ENCODE results near the gene B4GALT5.

B4GALT5 gene

DNA sequence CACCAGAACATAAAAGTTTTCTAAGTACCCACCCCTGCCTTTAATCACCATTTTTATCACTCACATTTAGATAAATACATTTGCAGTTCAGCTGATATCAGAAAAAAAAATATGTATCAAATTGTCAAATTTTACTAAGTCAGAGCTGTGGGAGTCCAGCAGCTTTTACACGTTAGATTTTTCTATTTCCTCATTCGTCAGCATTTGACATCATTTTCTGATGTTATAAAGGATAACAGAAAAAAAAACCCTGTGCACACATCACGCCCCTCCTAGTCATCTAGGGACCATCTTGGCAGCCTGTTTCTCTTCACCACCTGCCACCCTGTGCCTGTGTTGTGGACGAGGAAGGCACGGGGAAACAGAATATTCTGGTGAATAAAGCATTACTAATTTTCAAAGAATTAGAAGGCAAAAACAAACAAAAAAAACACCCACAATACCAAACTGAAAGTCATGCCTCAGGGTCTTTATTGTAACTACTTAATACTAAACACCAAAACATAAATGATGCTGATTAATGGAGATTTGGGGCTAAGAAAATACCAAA is 12.4 kb downstream of the B4GALT5 start:
- no peak for DNase-seq

DNA sequence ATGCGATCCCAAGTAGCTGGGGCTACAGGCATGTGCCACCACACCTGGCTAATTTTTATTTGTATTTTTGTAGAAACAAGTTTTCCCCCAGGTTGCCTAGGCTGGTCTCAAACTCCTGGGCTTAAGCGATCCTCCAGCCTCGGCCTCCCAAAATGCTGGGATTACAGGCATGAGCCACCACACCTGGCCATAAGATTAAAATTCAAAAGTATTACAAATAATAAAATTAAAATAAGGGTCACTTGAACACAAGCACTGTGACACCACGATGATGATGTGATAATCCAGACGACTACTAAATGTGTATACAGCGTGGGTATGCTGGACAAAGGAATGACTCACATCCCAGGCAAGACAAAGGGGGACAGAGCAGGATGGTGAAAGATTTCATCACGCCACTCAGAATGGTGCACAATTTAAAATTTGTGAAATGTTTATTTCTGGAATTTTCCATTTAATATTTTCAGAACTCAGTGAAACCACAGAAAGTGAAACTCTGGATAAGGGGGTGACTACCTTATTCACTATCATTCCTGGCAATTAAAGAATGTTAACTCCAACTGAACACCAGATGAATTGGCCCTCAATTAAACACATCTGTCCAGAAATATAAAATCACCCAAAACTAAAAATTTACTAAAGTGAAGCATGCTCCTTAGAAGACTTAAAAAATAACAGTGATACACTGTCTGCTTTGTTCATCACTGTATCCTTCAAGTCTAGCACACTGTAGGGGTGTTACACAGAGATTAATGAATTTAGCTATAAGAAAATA is 13.1 kb downstream of the B4GALT5 start:
- DNase-seq = peak in 3 of 58 donors; percentile 6 to 25 (median 12)

DNA sequence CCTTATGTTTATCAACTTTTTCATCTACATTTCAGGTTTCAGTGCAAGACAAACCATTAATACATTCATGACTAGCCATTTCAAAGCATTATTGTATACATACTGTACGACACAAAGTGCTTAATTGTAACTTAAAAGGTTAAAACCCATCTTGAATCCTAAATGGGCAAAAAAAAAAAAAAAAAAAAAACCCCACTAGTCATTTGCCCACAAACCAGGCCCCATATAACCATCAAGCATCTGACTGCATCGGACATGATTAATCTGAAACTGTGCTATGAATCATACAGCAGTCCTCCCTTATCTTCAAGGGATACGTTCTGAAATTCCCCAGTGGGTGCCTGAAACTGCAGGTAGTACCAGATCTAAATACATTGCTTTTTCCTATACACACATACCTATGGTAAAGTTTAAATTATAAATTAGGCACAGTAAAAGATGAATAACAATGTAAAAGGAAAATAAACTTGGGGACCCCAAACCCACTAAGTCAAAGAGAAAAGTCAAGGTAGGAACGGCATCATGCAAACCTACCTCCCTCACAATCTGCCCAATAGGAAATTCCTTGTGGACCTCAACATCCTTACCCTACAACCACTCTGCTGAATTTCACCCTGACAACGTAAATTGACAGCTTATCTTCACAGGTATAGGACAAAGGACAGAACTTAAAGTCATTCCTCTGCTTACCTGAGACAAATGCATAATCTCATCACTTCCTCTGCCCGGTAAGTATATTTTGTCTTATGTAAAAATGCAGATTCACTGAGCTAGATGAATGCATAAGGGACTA is 14.3 kb downstream of the B4GALT5 start:
- DNase-seq = no peak

DNA sequence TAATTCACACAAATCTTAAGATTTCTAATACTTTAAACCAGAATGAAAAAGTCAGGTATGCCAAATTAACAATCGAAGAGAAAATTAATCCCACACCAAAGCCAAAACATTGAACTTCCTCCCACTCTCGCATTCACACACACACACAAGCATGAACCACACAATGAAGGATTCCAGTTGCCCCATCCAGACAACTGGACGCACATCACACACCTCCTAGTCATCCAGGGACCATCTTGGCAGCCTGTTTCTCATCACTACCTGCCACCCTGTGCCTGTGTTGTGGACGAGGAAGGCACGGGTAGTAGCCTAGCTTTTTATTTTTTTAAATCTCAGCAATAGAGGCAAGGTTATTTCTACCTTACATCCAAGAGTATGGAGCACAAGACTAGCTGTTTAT is 15.2 kb downstream of the B4GALT5 start:
- DNase-seq = no peak

DNA sequence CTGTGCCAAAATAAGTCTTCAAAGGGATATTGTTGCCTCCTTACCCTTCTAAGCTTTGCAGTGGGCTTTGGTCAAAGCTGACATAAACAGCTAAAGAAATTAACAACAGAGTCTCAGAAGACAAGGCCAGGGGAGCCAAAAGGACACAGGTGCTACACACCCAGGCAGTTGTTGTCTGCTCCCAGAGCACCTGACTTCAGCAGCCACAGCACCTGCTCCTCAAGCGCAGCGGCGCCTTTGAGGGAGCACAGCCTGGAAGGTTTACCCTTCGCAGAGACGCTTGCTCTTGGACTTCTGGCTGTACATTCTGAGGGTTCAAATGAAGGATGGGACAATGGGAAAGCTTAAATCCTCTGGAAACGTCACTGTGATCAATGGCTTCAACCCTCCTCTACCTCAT is 16.6 kb downstream of the B4GALT5 start:
- no peak for DNase-seq

DNA sequence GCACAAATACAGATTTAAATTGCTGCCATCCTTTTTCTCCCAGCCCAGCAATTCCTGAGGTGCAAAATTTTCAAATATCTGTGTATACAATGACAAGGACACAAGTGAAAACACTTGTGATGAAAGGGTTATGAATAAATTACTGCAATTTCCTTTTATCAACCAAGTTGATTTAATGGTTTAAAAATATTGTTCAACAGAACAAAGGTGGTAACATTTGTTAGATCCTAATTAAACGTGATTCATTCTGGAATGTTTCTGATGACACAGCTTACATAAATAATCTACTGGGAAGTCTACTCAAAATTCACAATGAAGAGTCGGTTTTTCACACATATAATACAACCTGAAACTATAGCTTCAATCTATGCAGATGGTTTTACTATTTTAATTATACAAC is 17.1 kb downstream of the B4GALT5 start:
- no peak for DNase-seq

DNA sequence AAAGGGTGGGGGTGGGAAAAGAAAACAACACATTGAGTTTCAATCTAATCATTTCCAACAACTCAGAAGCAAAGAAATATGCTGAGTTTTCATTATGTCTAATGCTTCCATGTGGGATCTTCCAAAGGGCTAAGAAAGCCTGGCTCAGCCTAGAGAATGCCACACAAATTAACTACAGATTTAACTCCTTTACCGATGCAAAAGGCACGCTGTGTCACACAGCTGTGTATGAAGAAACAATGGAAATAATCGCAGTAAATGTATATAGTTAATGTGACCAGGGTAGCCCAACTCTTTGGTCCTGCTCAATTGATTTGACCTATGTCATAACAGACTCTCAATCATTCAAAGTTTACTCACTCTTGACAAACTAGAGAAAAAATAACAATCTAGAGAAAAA is 17.8 kb downstream of the B4GALT5 start:
- DNase-seq = no peak

DNA sequence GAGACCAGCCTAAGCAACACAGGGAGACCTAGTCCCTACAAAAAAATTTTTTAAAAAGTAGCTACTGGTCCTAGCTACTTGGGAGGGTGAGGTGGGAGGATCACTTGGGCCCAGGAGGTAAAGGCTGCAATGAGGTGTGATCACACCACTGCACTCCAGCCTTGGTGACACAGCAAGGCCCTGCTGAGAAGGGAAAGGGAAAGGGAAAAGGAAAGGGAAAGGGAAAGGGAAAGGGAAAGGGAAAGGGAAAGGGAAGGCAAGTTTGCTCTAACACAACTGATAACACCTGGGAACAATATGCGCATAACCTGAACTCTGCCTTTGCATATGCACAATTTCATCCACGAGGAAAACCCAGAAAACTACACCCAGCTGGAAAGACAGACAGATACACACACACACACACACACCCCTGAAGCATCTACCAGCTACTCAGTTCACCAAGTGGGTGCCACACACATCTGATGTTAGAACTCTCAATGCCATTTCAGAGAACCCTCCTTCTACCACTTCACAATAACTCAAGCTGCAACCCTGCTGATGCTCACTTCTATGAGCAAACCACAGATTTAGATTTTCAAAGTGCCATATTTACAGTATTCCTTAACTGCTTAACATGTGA is 19.1 kb downstream of the B4GALT5 start:
- no peak for DNase-seq

DNA sequence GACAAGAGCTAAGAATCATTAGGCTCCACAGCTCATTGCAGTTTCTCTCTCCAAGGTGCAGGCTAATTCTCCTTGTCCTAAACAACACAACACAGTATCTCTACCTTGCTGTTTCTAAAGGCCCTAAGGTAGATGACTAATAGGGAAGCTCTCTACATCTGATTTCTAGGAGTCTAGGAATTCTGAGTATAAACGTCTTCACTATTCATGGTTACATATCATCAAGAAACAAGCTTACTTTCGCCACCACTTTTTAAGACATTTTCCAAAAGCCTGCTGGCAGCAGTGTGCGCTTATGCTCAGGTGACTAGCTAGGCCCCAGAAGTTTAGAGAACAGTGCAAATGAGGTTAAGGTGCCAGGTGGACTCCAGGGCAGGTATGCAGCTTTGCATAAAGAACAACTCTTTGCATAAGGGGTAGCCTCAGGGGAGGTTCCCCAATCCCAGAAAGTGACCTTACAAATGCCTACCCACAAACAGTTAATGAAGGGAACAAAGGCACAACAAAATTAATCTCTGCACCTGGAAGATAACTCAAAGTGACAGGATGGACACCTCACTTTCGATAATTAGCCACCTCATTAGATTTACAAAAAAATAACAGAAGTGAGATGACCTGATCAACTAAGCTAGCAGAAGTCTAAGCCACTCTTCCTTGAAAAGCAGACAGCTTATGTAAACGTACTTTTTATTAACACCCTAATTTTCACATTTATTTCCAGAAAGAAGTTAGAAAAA is 20.1 kb downstream of the B4GALT5 start:
- no peak for DNase-seq

DNA sequence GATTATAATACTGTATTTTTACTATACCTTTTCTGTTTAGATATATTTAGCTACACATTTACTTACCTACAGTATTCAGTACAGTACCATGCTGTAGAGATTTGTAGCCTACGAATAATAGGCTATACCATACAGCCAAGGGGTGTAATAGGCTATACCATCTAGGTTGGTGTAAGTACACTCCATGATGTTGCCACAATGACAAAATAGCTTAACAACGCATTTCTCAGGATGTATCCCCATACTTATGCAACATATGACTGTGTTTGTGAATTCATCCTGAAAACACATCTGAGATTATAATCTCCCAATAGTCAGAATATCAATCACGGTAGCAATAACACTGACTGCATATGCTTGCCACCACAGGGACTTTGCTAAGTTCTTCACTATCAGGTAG is 20.7 kb downstream of the B4GALT5 start:
- no peak for DNase-seq

DNA sequence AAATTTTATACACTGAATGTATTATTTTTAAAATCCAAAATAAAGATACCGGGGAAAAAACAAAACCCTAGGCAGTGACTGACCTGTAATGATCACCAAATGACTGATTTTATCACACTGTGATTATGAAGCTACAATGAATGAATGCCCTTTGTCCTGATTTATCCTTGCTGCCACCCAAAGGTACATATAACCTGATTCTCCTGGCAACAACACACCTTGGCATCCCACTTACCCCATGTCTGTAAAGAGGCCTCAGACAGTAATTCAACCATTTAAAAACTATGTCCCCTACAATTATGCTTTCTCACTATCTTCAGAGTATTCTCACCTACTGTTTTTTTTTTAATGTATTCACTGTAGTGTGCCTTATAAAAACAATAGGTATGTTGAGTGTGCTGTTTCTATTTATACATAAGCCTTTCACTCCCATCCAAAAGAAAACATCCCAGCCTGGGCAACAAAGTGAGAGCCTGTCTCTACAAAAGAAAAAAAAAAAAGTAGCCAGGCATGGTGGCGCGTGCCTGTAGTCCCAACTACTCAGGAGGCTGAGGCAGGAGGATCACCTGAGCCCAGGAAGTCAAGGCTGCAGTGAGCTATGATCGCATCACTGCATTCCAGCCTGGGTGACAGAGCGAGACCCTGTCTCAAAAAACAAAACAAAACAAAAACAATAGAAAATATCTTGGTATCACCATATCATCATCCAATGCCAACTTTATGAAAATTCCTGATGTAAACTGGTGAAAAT is 21.7 kb downstream of the B4GALT5 start:
- no peak for DNase-seq

DNA sequence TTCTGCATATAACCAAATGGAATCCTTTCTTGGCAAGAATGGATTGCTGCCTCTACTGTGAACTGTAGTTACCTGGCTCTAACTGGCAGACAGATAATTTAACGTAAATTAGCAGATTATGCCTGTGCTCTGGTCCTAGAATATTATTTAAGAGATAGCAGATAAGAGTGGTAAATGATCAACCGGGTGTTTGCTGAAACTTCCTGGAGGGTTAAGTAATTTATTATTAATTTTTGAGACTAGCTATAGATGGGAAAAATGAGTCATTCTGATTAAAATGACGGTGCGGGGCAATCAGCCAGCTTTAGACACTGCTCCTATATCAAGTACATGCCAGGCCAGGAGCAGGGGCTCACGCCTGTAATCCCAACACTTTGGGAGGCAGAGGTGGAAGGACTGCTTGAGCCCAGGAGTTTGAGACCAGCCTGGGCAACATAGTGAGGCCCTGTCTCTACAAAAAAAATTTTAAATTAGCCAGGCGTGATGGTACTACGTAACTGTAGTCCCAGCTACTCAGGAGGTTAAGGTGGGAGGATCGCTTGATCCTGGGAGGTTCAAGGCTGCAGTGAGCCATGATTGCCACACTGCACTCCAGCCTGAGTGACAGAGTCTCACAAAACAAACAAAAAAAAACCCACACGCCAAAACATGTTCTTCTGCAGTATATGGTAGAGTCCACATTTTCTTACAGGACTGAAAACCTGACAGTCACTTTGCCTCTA is 22.6 kb downstream of the B4GALT5 start:
- DNase-seq = no peak

DNA sequence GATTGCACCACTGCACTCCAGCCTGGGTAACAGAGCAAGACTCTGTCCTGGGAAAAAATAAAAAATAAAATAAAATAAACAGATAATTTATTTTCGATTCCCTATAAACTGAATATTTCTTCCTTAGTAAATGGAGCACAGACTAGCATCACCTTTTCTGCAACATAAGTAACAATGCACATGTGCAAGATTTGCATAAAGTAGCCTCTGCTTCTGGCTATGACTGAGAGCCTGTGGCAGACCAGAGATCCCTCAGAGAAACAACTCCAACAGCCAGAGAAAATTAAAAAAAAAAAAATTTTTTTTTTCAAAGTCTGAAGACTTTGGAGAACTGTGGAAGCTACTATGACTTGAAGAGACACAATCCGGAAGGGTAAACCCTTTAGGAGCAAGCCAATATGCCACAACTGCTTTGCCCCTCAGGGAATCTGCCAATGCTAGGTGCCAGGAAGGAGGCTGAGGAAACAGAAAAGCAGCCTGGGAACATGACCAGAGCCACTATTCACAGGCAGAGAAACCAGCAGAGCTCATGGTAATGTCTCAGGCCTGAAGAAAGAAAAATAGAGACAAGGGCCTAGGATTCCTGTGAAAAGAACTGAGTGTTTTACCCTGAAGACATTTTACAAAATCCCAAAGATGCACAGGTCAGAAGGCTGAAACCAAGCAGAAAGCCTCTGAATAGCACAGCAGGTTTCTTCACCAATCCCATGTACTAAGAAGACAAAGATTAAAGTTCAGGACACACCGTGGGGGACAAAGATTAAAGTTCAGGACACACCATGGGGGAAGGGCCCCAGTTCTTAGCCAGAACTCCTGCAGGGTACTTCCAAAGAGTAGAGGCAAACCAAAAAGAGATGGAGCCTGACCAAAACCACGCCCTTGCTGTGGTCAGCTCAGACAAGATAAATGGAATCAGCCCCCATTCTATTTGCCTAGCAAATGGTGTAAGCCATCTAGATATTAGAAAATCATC is 25.8 kb downstream of the B4GALT5 start:
- DNase-seq = peak in 21 of 58 donors; percentile 9 to 67 (median 26)

DNA sequence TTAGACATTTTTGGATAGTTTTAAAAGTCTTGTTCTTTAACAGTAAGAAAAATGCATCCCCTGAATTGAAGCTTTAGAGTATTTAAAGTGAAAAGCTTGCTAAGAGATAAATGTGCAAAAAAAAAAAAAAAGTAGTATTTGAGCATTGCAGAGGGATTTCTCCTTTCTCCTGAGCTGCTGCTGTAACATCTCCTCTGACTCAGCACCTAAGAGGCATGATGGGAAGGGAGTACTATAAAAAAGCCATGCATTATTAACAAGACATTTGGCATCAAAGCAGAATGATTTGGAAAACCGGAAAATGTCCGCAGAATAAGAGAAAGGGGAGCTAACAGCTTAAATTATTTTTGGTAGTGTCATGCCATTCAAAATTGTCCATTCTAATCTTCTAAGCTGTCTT is 27.9 kb downstream of the B4GALT5 start:
- DNase-seq = peak in 1 of 58 donors; percentile 12

DNA sequence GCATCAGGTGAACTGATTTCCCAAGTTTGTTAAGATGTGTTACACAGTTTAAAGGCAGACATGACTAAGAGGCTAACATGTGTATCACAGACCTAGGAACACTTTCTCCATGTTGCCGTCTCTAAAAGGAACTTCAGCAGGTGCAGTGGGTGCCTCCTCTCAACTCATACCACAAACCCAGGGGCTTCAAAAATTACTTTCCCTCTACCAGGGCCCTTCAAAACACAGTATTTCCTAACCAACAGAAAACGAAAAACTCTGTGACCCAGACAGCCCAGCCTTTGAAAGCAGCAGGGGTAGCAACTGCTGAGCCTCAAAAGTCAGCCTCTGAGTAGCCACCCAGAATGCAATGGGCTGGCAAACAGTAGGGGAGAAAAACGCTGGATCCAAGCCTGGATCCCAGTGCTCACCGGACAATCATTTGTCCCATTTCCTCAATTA is 28.5 kb downstream of the B4GALT5 start:
- DNase-seq = peak in 23 of 58 donors; percentile 8 to 58 (median 27)

DNA sequence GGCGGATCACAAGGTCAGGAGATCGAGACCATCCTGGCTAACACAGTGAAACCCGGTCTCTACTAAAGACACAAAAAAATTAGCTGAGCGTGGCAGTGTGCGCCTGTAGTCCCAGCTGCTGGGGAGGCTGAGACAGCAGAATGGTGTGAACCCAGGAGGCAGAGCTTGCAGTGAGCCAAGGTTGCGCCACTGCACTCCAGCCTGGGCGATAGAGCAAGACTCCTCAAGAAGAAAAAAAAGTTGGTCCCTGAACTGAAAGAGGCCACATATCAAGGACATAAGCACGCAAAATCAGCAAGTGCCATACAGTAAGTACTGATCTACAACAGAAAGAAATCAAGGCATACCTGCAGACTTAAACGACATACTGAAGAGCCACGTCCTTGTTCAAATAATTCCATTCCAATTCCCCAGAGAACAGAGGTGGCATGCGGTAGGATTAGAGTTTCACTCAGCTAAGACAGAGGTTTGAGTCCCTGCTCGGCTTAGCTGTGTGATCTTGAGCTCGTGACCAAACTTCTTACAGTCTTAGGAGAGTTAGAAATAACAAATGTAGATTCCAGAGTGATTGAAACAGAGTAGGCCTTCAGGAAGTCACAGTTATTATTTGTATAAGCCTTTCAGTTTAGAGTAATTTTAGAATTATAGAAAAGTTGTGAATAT is 29.2 kb downstream of the B4GALT5 start:
- DNase-seq = no peak

DNA sequence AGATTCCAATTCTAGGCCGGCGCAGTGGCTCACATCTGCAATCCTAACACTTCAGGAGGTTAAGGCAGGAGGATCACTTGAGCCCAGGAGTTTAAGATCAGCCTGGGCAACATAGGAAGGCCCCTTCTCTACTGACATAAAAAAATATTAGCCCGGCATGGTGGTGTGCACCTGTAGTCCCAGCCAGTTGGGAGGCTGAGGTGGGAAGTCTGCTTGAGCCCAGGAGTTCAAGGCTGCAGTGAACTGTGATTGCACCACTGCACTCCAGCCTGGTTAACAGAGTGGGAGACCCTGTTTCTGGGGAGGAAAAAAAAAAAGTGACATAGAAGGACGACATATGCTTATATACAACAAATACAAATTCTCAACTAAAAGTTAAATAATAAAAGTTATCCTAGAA is 30.9 kb downstream of the B4GALT5 start:
- no peak for DNase-seq

DNA sequence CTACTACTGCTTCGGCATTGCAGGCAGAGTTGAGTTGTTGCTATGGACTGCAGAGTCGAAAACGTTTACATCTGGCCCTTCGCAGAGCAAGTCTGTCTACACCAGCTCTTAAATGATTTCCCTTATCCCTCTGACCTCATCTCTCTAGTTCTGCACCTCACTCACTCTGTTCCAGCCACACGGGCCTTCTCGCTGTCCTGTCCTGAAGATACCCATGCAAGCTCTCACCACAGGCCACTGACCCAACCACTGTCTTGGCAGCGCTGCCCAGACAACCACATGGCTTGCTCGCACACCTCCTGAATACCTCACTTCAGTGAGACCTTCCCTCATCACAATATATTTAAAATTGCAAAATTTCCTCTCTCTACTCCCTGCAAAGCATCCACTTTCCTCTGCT is 31.4 kb downstream of the B4GALT5 start:
- no peak for DNase-seq

Data from anterior cingulate cortex (tissue), 58 donors.